Measurements from ENCODE around the gene GARRE1.

DNA sequence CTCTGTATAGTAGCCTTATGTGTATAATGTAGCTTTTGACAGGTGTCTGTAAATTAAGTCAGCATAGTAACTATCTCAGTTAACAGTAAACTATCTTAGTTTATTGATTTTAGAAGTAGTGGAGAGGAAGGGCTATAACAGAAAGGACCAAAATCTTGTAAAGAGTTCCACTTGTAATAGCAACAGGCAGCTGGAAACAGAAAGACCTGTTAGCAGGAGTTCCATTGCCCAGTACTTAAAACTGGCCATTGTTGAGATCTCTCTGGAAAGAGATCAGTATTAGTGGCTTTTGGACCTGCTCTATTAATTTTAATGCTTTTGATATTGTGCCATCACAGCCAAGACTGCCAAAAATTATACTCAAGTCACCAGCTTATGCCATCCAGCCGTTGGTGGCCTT is 32.0 kb upstream of the GARRE1 start:
- TF ChIP-seq, protein P1, sequence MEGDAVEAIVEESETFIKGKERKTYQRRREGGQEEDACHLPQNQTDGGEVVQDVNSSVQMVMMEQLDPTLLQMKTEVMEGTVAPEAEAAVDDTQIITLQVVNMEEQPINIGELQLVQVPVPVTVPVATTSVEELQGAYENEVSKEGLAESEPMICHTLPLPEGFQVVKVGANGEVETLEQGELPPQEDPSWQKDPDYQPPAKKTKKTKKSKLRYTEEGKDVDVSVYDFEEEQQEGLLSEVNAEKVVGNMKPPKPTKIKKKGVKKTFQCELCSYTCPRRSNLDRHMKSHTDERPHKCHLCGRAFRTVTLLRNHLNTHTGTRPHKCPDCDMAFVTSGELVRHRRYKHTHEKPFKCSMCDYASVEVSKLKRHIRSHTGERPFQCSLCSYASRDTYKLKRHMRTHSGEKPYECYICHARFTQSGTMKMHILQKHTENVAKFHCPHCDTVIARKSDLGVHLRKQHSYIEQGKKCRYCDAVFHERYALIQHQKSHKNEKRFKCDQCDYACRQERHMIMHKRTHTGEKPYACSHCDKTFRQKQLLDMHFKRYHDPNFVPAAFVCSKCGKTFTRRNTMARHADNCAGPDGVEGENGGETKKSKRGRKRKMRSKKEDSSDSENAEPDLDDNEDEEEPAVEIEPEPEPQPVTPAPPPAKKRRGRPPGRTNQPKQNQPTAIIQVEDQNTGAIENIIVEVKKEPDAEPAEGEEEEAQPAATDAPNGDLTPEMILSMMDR (conservative IDR thresholded peaks at IDR 0.05): no peak
- TF ChIP-seq EZH2 (IDR thresholded peaks at IDR 0.05; ENCODE audit: low read depth): no peak
